Measurements from ENCODE around the gene CBY2.
"Not testable (repeated sequence)": the region's sequence is repeated elsewhere in the genome, so short reads cannot be mapped to it uniquely, and the experiment has no call there.

Gene CBY2, protein sequence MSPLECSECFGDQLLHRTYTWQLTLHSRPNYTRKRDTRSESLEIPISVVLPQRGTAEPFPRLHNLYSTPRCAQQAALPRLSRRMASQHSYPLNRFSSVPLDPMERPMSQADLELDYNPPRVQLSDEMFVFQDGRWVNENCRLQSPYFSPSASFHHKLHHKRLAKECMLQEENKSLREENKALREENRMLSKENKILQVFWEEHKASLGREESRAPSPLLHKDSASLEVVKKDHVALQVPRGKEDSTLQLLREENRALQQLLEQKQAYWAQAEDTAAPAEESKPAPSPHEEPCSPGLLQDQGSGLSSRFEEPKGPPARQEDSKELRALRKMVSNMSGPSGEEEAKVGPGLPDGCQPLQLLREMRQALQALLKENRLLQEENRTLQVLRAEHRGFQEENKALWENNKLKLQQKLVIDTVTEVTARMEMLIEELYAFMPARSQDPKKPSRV

DNA sequence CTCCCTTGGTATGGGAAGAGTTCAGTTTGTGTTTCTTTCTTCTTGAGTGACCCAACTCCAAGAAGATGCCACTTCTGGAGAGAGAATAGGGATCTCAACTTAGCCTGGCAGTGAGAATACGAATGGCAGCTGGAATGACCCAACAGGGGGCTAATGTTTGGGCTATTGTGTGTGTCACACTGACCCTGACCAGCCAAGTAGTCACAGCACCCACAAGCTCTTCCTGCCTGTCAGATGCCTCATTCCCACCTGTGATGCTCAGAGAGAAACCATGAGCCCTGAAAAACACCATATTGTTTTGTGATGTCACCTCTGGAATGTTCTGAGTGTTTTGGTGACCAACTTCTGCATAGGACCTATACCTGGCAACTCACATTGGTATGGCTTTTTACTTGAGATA lies at the start of gene CBY2:
TSS of gene CBY2 (plus strand) at position 233 of the 400 bp plus-strand sequence. CDS start at position 304, 71 bp downstream.
- no peak for DNase-seq (ENCODE audit: low read depth)
- no peak within 1 kb of the TSS for H3K4me3 ChIP-seq (ENCODE audit: low read length)
- no peak within 1 kb of the TSS for H3K9ac ChIP-seq (ENCODE audit: low read length)
- peaks cover 60% of the 10 kb centered on the region for H3K27me3 ChIP-seq (replicated peaks; ENCODE audit: control insufficient read depth, insufficient read depth, low read length)
- no peaks in the 10 kb centered on the region for H3K36me3 ChIP-seq (ENCODE audit: control insufficient read depth, insufficient read depth, low read length, severe bottlenecking)
- H3K9me3 ChIP-seq (ENCODE audit: control insufficient read depth, low read length) = no peaks in the 10 kb centered on the region
- H3K4me1 ChIP-seq (ENCODE audit: control insufficient read depth, insufficient read depth, low read length) = peaks cover 7% of the 10 kb centered on the region

DNA sequence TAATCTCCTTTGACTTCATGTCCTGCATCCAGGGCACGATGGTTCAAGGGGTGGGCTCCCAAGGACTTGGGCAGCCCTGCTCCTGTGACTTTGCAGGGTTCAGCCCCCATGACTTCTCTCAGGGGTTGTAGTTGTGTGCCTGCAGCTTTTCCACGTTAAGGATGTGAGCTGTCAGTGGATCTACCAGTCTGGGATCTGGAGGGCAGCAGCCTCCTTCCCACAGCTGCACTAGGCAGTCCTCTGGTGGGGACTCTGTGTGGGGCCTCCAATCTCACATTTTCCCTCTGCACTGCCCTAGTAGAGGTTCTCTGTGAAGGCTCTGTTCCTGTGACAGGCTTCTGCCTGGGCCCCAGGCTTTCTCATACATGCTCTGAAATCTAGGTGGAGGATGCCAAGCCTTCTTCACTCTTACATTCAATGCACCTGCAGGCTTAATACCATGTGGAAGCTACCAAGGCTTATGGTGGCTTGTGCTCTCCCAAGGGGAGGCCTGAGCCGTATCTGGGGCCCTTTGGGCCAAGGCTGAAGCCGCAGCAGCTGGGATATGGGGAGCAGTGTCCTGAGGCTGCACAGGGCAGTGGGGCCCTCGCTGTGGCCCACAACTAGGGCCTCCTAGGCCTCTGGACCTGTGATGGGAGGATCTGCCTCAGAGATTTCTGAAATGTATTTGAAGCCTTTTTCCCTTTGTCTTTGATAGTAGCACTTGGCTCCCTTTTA lies 47.3 kb upstream of the CBY2 start:
- Histone ChIP-seq H3K4me1 (ENCODE audit: control insufficient read depth, insufficient read depth, low read length) (peaks cover 27% of the 10 kb centered on the region), H3K9me3 (ENCODE audit: control insufficient read depth, low read length) (peaks cover 13% of the 10 kb centered on the region), H3K9ac (ENCODE audit: low read length) (no peak overlapping the region), H3K27me3 (replicated peaks; ENCODE audit: control insufficient read depth, insufficient read depth, low read length) (no peaks in the 10 kb centered on the region), H3K4me3 (ENCODE audit: low read length) (no peak overlapping the region), H3K36me3 (ENCODE audit: control insufficient read depth, insufficient read depth, low read length, severe bottlenecking) (no peaks in the 10 kb centered on the region)
- DNase-seq (ENCODE audit: low read depth) = no peak

DNA sequence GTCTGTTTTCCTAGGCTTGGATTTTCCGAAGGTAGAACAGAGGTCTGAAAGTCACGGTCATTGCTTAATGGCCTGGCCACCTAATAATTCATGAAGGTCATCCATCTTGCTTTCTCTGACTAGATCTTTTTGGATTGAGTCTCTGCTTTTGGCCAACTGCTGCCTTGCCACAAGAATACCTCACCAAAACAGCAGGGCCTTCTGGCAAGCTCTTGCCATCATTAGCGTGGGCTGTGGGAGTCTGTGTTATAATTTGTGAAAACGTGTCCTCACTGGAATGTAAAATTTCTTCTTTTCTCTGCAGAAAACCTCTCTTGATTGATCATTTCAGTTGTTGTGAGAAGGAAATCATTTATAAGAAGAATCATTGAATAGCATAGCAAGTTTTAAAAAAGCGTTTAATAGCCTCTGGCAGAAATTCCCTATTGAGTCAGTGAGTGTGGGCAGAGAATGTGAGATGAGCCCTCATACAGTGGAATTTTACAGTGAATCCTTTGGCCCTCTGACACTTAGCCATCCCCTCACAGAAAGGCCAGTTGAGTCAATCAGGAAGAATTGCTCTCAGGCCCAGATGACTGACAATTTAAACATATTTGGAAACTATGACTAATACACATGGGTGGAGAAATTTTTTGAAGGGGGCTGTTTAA lies 43.4 kb upstream of the CBY2 start:
- DNase-seq (ENCODE audit: low read depth) = peak; percentile 61
- no peaks in the 10 kb centered on the region for H3K27me3 ChIP-seq (replicated peaks; ENCODE audit: control insufficient read depth, insufficient read depth, low read length)

DNA sequence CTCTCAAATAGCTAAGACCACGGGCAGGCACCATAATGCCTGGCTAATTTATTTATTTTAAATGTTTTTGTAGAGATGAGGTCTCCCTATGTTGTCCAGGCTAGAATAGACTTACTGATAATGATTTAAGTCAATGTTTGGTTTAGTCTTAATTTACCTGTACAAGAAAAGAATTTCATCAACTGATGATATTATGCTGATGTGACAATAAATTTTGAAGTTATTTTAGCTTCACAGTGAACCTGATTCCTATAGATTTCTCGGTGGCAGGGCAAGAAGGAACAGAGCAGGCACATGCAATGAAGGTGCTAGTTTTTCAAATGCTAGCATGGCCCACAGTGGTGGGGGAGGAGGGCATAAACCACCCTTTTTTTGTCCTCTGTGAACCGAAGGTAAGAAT lies 42.6 kb upstream of the CBY2 start:
- no peaks in the 10 kb centered on the region for H3K27me3 ChIP-seq (replicated peaks; ENCODE audit: control insufficient read depth, insufficient read depth, low read length)
- H3K9ac ChIP-seq (ENCODE audit: low read length) = no peak overlapping the region
- H3K4me1 ChIP-seq (ENCODE audit: control insufficient read depth, insufficient read depth, low read length) = peaks cover 34% of the 10 kb centered on the region
- DNase-seq (ENCODE audit: low read depth) = no peak
- H3K9me3 ChIP-seq (ENCODE audit: control insufficient read depth, low read length) = peaks cover 9% of the 10 kb centered on the region
- H3K4me3 ChIP-seq (ENCODE audit: low read length) = no peak overlapping the region
- H3K36me3 ChIP-seq (ENCODE audit: control insufficient read depth, insufficient read depth, low read length, severe bottlenecking) = no peaks in the 10 kb centered on the region

More for the DNA sequence above, 43.4 kb upstream of the CBY2 start:
- Histone ChIP-seq H3K4me3 (ENCODE audit: low read length) (peak overlapping the region; percentile 16), H3K9me3 (ENCODE audit: control insufficient read depth, low read length) (peaks cover 9% of the 10 kb centered on the region), H3K4me1 (ENCODE audit: control insufficient read depth, insufficient read depth, low read length) (peaks cover 34% of the 10 kb centered on the region), H3K9ac (ENCODE audit: low read length) (no peak overlapping the region), H3K36me3 (ENCODE audit: control insufficient read depth, insufficient read depth, low read length, severe bottlenecking) (no peaks in the 10 kb centered on the region)

DNA sequence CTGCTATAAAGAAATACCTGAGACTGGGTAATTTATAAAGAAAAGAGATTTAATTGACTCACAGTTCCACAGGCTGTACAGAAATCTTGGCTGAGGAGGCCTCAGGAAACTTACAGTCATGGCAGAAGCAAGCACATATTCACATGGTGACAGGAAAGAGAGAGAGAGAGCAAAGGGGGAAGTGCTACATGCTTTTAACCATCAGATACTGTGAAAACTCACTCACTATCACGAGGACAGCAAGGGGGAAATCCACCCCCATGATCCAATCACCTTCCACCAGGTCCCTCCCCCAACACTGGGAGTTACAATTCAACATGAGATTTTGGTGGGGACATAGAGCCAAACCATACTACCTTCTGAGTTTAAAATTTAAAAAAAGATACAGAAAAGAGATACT lies 41.7 kb upstream of the CBY2 start:
- H3K4me1 ChIP-seq (ENCODE audit: control insufficient read depth, insufficient read depth, low read length) = peaks cover 26% of the 10 kb centered on the region
- not testable (repeated sequence) for DNase-seq (ENCODE audit: low read depth); H3K9ac ChIP-seq (ENCODE audit: low read length); H3K36me3 ChIP-seq (ENCODE audit: control insufficient read depth, insufficient read depth, low read length, severe bottlenecking); H3K27me3 ChIP-seq (replicated peaks; ENCODE audit: control insufficient read depth, insufficient read depth, low read length); H3K4me3 ChIP-seq (ENCODE audit: low read length); H3K9me3 ChIP-seq (ENCODE audit: control insufficient read depth, low read length)

DNA sequence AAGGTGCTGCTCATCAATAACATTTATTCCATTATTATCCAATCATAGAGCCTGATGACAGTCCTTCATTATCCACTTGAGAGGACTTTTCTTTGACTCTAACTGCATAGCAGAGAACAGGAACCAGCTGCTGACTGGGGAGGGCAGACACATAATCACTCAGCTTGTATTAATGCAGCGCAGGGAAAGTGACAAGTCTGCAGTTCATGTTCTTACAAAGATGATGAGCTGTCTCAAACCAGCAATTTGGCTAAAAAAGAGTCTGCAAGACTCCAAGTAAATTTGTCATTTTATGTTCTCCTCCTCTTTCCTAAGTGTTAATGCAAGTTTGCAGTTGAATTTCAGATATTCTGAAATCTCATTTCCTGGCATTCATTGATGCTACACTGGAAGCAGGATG lies 40.0 kb upstream of the CBY2 start:
- peaks cover 6% of the 10 kb centered on the region for H3K9me3 ChIP-seq (ENCODE audit: control insufficient read depth, low read length)
- peaks cover 23% of the 10 kb centered on the region for H3K4me1 ChIP-seq (ENCODE audit: control insufficient read depth, insufficient read depth, low read length)
- no peaks in the 10 kb centered on the region for H3K27me3 ChIP-seq (replicated peaks; ENCODE audit: control insufficient read depth, insufficient read depth, low read length)
- H3K4me3 ChIP-seq (ENCODE audit: low read length) = no peak overlapping the region
- no peak overlapping the region for H3K9ac ChIP-seq (ENCODE audit: low read length)
- no peaks in the 10 kb centered on the region for H3K36me3 ChIP-seq (ENCODE audit: control insufficient read depth, insufficient read depth, low read length, severe bottlenecking)
- DNase-seq (ENCODE audit: low read depth) = no peak

DNA sequence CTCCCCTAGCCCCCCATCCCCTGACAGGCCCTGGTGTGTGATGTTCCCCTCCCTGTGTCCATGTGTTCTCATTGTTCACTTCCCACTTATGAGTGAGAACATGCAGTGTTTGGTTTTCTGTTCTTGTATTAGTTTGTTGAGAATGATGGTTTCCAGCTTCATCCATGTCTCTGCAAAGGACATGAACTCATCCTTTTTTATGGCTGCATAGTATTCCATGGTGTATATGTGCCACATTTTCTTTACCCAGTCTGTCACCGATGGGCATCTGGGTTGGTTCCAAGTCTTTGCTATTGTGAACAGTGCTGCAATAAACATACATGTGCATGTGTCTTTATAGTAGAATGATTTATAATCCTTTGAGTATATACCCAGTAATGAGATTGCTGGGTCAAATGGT lies 39.2 kb upstream of the CBY2 start:
- H3K27me3 ChIP-seq (replicated peaks; ENCODE audit: control insufficient read depth, insufficient read depth, low read length); H3K9me3 ChIP-seq (ENCODE audit: control insufficient read depth, low read length); H3K36me3 ChIP-seq (ENCODE audit: control insufficient read depth, insufficient read depth, low read length, severe bottlenecking); H3K9ac ChIP-seq (ENCODE audit: low read length); DNase-seq (ENCODE audit: low read depth); H3K4me3 ChIP-seq (ENCODE audit: low read length): not testable (repeated sequence)
- H3K4me1 ChIP-seq (ENCODE audit: control insufficient read depth, insufficient read depth, low read length) = peaks cover 23% of the 10 kb centered on the region

DNA sequence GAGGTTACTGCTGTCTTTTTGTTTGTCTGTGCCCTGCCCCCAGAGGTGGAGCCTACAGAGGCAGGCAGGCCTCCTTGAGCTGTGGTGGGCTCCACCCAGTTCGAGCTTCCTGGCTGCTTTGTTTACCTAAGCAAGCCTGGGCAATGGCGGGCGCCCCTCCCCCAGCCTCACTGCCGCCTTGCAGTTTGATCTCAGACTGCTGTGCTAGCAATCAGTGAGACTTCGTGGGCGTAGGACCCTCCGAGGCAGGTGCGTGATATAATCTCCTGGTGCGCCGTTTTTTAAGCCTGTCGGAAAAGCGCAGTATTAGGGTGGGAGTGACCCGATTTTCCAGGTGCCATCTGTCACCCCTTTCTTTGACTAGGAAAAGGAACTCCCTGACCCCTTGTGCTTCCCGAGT lies 32.5 kb upstream of the CBY2 start:
- H3K9me3 ChIP-seq (ENCODE audit: control insufficient read depth, low read length); H3K36me3 ChIP-seq (ENCODE audit: control insufficient read depth, insufficient read depth, low read length, severe bottlenecking); DNase-seq (ENCODE audit: low read depth); H3K4me1 ChIP-seq (ENCODE audit: control insufficient read depth, insufficient read depth, low read length); H3K9ac ChIP-seq (ENCODE audit: low read length); H3K4me3 ChIP-seq (ENCODE audit: low read length): not testable (repeated sequence)
- peaks cover 12% of the 10 kb centered on the region for H3K27me3 ChIP-seq (replicated peaks; ENCODE audit: control insufficient read depth, insufficient read depth, low read length)

DNA sequence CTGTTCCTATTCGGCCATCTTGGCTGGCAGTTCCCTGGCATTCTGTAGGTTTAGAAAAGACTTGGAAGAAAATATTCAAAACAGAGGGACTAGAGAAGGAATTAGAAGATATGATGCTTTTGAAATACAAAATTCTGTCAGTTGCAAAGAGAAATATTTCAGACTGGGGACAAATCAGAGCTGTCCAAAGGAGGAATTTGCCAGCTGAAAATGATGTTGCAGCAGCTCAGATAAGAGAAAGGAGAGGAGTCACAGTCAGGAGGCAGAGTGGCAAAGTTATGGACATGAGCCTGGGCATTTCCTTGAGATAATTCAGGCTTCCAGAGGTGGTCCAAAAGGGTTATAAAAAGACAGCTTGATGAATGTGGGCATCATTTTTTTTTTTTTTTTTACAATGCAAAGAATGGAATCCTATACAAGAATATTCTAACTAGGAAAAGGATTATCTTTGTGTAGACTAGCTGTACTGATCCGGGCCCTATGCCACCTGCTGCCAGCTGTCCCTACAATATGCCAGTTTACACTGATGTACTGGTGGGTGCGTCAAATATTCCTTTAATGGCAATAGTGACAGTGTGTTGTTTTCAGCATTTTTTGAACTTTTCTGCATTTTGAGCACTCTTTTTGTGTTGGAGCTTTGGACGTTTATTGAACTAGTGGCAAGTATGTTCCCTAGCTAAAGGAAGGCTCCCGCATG lies 31.8 kb upstream of the CBY2 start:
- no peaks in the 10 kb centered on the region for H3K36me3 ChIP-seq (ENCODE audit: control insufficient read depth, insufficient read depth, low read length, severe bottlenecking)
- peaks cover 12% of the 10 kb centered on the region for H3K27me3 ChIP-seq (replicated peaks; ENCODE audit: control insufficient read depth, insufficient read depth, low read length)

DNA sequence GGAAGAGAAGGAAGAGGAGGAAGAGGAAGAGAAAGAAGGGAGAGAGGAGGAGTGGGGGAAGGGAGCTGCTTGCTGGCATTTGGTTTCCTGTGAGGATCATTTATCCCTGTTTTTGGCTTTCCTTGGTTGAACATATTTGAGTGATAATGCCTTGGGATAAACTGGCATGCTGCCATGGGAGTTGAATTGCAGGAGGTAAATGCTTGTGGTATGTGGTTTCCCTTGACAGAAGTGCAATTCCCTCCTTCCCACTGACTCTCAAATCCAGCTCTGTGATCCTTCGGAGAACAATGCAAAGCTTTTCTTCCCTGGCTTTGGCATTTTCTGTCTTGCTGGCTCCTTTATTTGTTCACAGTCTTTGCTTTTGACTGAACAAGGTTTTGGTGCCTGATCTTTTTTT lies 27.2 kb upstream of the CBY2 start:
- Histone ChIP-seq H3K9me3 (ENCODE audit: control insufficient read depth, low read length) (no peaks in the 10 kb centered on the region), H3K4me3 (ENCODE audit: low read length) (no peak overlapping the region), H3K9ac (ENCODE audit: low read length) (no peak overlapping the region), H3K36me3 (ENCODE audit: control insufficient read depth, insufficient read depth, low read length, severe bottlenecking) (no peaks in the 10 kb centered on the region), H3K4me1 (ENCODE audit: control insufficient read depth, insufficient read depth, low read length) (peaks cover 4% of the 10 kb centered on the region), H3K27me3 (replicated peaks; ENCODE audit: control insufficient read depth, insufficient read depth, low read length) (peaks cover 12% of the 10 kb centered on the region)
- peak; percentile 60 for DNase-seq (ENCODE audit: low read depth)

More for the DNA sequence above, 31.8 kb upstream of the CBY2 start:
- Histone ChIP-seq H3K9me3 (ENCODE audit: control insufficient read depth, low read length) (no peaks in the 10 kb centered on the region), H3K4me1 (ENCODE audit: control insufficient read depth, insufficient read depth, low read length) (no peaks in the 10 kb centered on the region), H3K4me3 (ENCODE audit: low read length) (no peak overlapping the region), H3K9ac (ENCODE audit: low read length) (no peak overlapping the region)
- no peak for DNase-seq (ENCODE audit: low read depth)

DNA sequence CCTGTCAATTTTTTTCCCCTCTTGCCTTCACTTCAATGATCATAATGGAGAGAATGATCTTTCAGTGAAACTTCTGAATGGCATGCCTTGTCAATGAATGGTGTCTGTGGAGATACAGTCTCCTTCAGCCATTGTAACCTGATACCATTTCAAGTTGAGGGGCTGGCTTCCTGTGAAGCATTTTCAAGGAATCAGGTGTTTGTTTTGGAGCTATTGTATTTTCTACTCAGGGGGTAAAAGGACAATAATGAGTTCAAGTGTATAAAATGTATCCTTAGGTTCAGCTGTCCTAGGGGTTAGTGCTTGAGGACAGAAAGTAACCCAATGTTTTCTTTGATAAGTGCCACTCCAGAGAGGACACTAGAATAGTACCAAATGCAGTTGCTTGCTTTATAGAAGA lies 23.8 kb upstream of the CBY2 start:
- H3K9me3 ChIP-seq (ENCODE audit: control insufficient read depth, low read length) = no peaks in the 10 kb centered on the region
- no peak for DNase-seq (ENCODE audit: low read depth)
- no peaks in the 10 kb centered on the region for H3K36me3 ChIP-seq (ENCODE audit: control insufficient read depth, insufficient read depth, low read length, severe bottlenecking)
- H3K4me3 ChIP-seq (ENCODE audit: low read length) = no peak overlapping the region
- peaks cover 4% of the 10 kb centered on the region for H3K4me1 ChIP-seq (ENCODE audit: control insufficient read depth, insufficient read depth, low read length)
- no peaks in the 10 kb centered on the region for H3K27me3 ChIP-seq (replicated peaks; ENCODE audit: control insufficient read depth, insufficient read depth, low read length)
- no peak overlapping the region for H3K9ac ChIP-seq (ENCODE audit: low read length)
